H1 (cell line): ENCODE measurements around the gene SCP2. TPM values are rescaled to one million over a fixed set of nuclear protein-coding genes. Genes with fewer than 3 reads are reported as not detected.

ENCODE experiments used
- CHD1 ChIP-seq: IDR thresholded peaks from 2 replicates; pipeline ENCODE4 v1.6.1; 2012; ENCODE audit warnings: low read depth, low read length, improper control_type of control experiment
- CTCF ChIP-seq, 3 experiments: IDR thresholded peaks; 1 replicate in 2 of 3; 2 replicates in 1 of 3; pipeline versions ENCODE4 v1.5.1 to v1.6.1; 2011; ENCODE audit warnings: low read length in 3 of 3, mild to moderate bottlenecking in 3 of 3, inconsistent platforms in 2 of 3, low read depth in 1 of 3, moderate library complexity in 1 of 3; ENCODE audit not compliant: insufficient read depth in 1 of 3; ENCODE audit errors: control extremely low read depth in 1 of 3
- POLR2A ChIP-seq, 2 experiments: IDR thresholded peaks; 1 replicate in 1 of 2; 2 replicates in 1 of 2; pipeline ENCODE4 v1.6.1; 2011; ENCODE audit warnings: low read depth in 2 of 2, low read length in 2 of 2, mild to moderate bottlenecking in 2 of 2; ENCODE audit errors: control extremely low read depth in 1 of 2
- RAD21 ChIP-seq, 2 experiments: IDR thresholded peaks in 1 of 2; conservative IDR thresholded peaks in 1 of 2; 2 replicates each; pipeline ENCODE4 v1.6.1; 2011; ENCODE audit warnings: low read depth in 2 of 2, low read length in 2 of 2, improper control_type of control experiment in 1 of 2, inconsistent platforms in 1 of 2, mild to moderate bottlenecking in 1 of 2, moderate library complexity in 1 of 2
- SIX5 ChIP-seq: IDR thresholded peaks from 2 replicates; pipeline ENCODE4 v1.6.1; 2011; ENCODE audit warnings: mild to moderate bottlenecking, low read depth, low read length
- polyA plus RNA-seq, 7 experiments: library from polyadenylated mRNA; depleted of rRNA in 3 of 7; stranded (reverse) in 5 of 7; unstranded in 2 of 7; fragments of >200 nt in 5 of 7; fragments of 200-250 nt in 2 of 7; gene quantifications; 1 replicate in 5 of 7; 2 replicates in 1 of 7; 4 replicates in 1 of 7; pipeline versions ENCODE4 v1.2.1 to v1.2.3, GENCODE V29; 2011 to 2013; ENCODE audit warnings: missing spikeins in 2 of 7, mixed read lengths in 2 of 7
- total RNA-seq: library from RNA; stranded (reverse); fragmentation: NEBNext Ultra II Directional; extraction: Animal tissue kit (Norgen Biotek cat#: 25700); gene quantifications from 2 replicates; pipeline ENCODE4 v1.2.1, GENCODE V29; 2021

SCP2 gene
- total and polyA plus RNA-seq, 2 of the 8 experiments (the other 6 are each of a cell fraction or from before 2014, with no cell fraction given), result 20.9 to 54.3 TPM

GRCh38 chr1:53065391-53065790, 138.3 kb downstream of the SCP2 start (continued):
- peak; percentile 14 to 20 (median 17); a peak in 2 of 4 replicates for TF ChIP-seq CTCF (IDR thresholded peaks at IDR 0.05; ENCODE audit: control extremely low read depth in 1 of 3, insufficient read depth in 1 of 3, low read depth in 1 of 3, low read length in 3 of 3)
- no peak for TF ChIP-seq POLR2A (IDR thresholded peaks at IDR 0.05; ENCODE audit: control extremely low read depth in 1 of 2, low read depth in 2 of 2, low read length in 2 of 2)
- peak; percentile 36 to 37 for TF ChIP-seq RAD21 (IDR thresholded peaks at IDR 0.05 in 1 of 2, conservative IDR thresholded peaks at IDR 0.05 in 1 of 2; ENCODE audit: low read depth in 2 of 2, low read length in 2 of 2)
- no peak for TF ChIP-seq SIX5
- no peak for TF ChIP-seq CHD1
- TF ChIP-seq, all 59 proteins: peak for 2
